ENCODE data around the gene IFI6.

- TF ChIP-seq CTCF (IDR thresholded peaks at IDR 0.05 in 8 of 11, conservative IDR thresholded peaks at IDR 0.05 in 3 of 11) (no peak), POLR2A (IDR thresholded peaks at IDR 0.05) (no peak), POLR2AphosphoS5 (IDR thresholded peaks at IDR 0.05) (no peak)
Observed at GRCh38 chr1:27638047-27638734, 33.8 kb downstream of the IFI6 start.

Data from spleen (tissue), 7 donors.